HEK293 (cell line): ENCODE results near the gene EXOC3L2.

Experiments
- CTCF ChIA-PET: fragments of 350-600 bp; formaldehyde crosslinking; extraction: SDS; loops from one replicate; lab custom pipeline; 2021; ENCODE audit warnings: antibody characterized with exemption; lab: Yijun Ruan, JAX
- POLR2A ChIA-PET: fragments of 300-600 bp; formaldehyde crosslinking; extraction: SDS; loops from one replicate; lab custom pipeline; 2020; ENCODE audit warnings: antibody characterized with exemption, inconsistent platforms; lab: Yijun Ruan, JAX
- H3K27ac ChIP-seq: fragments of 200-500 bp; sonication (Bioruptor generic); 2 replicates; pipeline ENCODE4 v1.5.1; 2014; ENCODE audit warnings: low read depth, low read length, control low read depth, inconsistent platforms; ENCODE audit errors: extremely low read depth
- H3K36me3 ChIP-seq, 2 experiments: fragments of 200-500 bp in 1 of 2; sonication (Bioruptor generic) in 1 of 2; 1 replicate in 1 of 2; 2 replicates in 1 of 2; pipeline ENCODE4 v1.5.1; 2014 to 2017; ENCODE audit warnings: inconsistent platforms in 2 of 2, low read length in 2 of 2; ENCODE audit not compliant: control insufficient read depth in 2 of 2, insufficient read depth in 1 of 2
- H3K4me1 ChIP-seq: fragments of 200-500 bp; sonication (Bioruptor generic); 2 replicates; pipeline ENCODE4 v1.5.1; 2014; ENCODE audit warnings: mild to moderate bottlenecking, low read length, inconsistent platforms; ENCODE audit not compliant: control insufficient read depth, insufficient read depth
- H3K4me3 ChIP-seq: 2 replicates; pipeline ENCODE4 v1.5.1; 2011; ENCODE audit warnings: low read depth, mild to moderate bottlenecking, control low read depth, low read length, moderate library complexity
- H3K9me3 ChIP-seq: fragments of 200-500 bp; sonication (Bioruptor generic); 2 replicates; pipeline ENCODE4 v1.5.1; 2014; ENCODE audit warnings: low read depth, low read length, inconsistent platforms; ENCODE audit not compliant: control insufficient read depth, insufficient read depth
- HOXA7 ChIP-seq: sonication (generic); formaldehyde crosslinking; IDR thresholded peaks from 2 replicates; pipeline ENCODE4 v1.8.1; 2022; ENCODE audit warnings: missing genetic modification reagents, borderline replicate concordance
- KLF16 ChIP-seq: fragments of 450-650 bp; formaldehyde crosslinking; IDR thresholded peaks from 2 replicates; pipeline ENCODE4 v1.5.1; 2017; ENCODE audit warnings: missing biosample characterization, missing genetic modification characterization
- KLF9 ChIP-seq: fragments of 450-650 bp; formaldehyde crosslinking; IDR thresholded peaks from 2 replicates; pipeline ENCODE4 v1.5.1; 2016; ENCODE audit warnings: missing biosample characterization, missing genetic modification characterization, low read depth
- RBAK ChIP-seq: fragments of 450-650 bp; formaldehyde crosslinking; IDR thresholded peaks from 2 replicates; pipeline ENCODE4 v1.5.1; 2016; ENCODE audit warnings: missing biosample characterization, missing genetic modification characterization
- YY2 ChIP-seq: fragments of 450-650 bp; formaldehyde crosslinking; IDR thresholded peaks from 2 replicates; pipeline ENCODE4 v1.5.1; 2016; ENCODE audit warnings: missing biosample characterization, missing genetic modification characterization
- ZBTB20 ChIP-seq: fragments of 450-650 bp; formaldehyde crosslinking; IDR thresholded peaks from 2 replicates; pipeline ENCODE4 v1.5.1; 2016; ENCODE audit warnings: missing biosample characterization, missing genetic modification characterization
- ZBTB48 ChIP-seq: fragments of 450-650 bp; formaldehyde crosslinking; IDR thresholded peaks from 2 replicates; pipeline ENCODE4 v1.5.1; 2016; ENCODE audit warnings: missing biosample characterization, missing genetic modification characterization
- ZNF140 ChIP-seq: fragments of 450-650 bp; formaldehyde crosslinking; IDR thresholded peaks from 2 replicates; pipeline ENCODE4 v1.5.1; 2016; ENCODE audit warnings: missing biosample characterization, missing genetic modification characterization
- ZNF169 ChIP-seq: fragments of 450-650 bp; formaldehyde crosslinking; IDR thresholded peaks from 2 replicates; pipeline ENCODE4 v1.5.1; 2016; ENCODE audit warnings: missing biosample characterization, missing genetic modification characterization
- ZNF184 ChIP-seq: fragments of 450-650 bp; IDR thresholded peaks from 2 replicates; pipeline ENCODE4 v1.5.1; 2018; ENCODE audit warnings: missing biosample characterization, mild to moderate bottlenecking, missing genetic modification characterization
- ZNF202 ChIP-seq: fragments of 450-650 bp; formaldehyde crosslinking; IDR thresholded peaks from 2 replicates; pipeline ENCODE4 v1.5.1; 2016; ENCODE audit warnings: missing biosample characterization, missing genetic modification characterization, borderline replicate concordance
- ZNF223 ChIP-seq: fragments of 450-650 bp; formaldehyde crosslinking; IDR thresholded peaks from 2 replicates; pipeline ENCODE4 v1.5.1; 2016; ENCODE audit warnings: missing biosample characterization, missing genetic modification characterization
- ZNF354C ChIP-seq: fragments of 450-650 bp; formaldehyde crosslinking; IDR thresholded peaks from 2 replicates; pipeline ENCODE4 v1.5.1; 2016; ENCODE audit warnings: missing biosample characterization, missing genetic modification characterization, low read depth, borderline replicate concordance
- ZNF521 ChIP-seq: fragments of 450-650 bp; formaldehyde crosslinking; IDR thresholded peaks from 2 replicates; pipeline ENCODE4 v1.5.1; 2017; ENCODE audit warnings: missing biosample characterization, mild to moderate bottlenecking, missing genetic modification characterization
- ZNF530 ChIP-seq: fragments of 450-650 bp; formaldehyde crosslinking; IDR thresholded peaks from 2 replicates; pipeline ENCODE4 v1.5.1; 2016; ENCODE audit warnings: low read depth, missing biosample characterization, missing genetic modification characterization
- ZNF549 ChIP-seq: fragments of 450-650 bp; IDR thresholded peaks from 2 replicates; pipeline ENCODE4 v1.5.1; 2018; ENCODE audit warnings: missing biosample characterization, missing genetic modification characterization, mild to moderate bottlenecking, inconsistent platforms, moderate library complexity
- ZNF571 ChIP-seq: fragments of 450-650 bp; formaldehyde crosslinking; IDR thresholded peaks from 2 replicates; pipeline ENCODE4 v1.5.0; 2017; ENCODE audit warnings: missing biosample characterization, missing genetic modification characterization
- ZNF610 ChIP-seq: fragments of 450-650 bp; formaldehyde crosslinking; IDR thresholded peaks from 2 replicates; pipeline ENCODE4 v1.5.1; 2016; ENCODE audit warnings: missing biosample characterization, missing genetic modification characterization, borderline replicate concordance
- ZNF623 ChIP-seq: fragments of 450-650 bp; formaldehyde crosslinking; IDR thresholded peaks from 2 replicates; pipeline ENCODE4 v1.5.1; 2016; ENCODE audit warnings: missing biosample characterization, missing genetic modification characterization
- ZNF629 ChIP-seq: fragments of 450-650 bp; formaldehyde crosslinking; IDR thresholded peaks from 2 replicates; pipeline ENCODE4 v1.5.1; 2017; ENCODE audit warnings: missing biosample characterization, missing genetic modification characterization
- ZNF701 ChIP-seq: fragments of 450-650 bp; formaldehyde crosslinking; IDR thresholded peaks from 2 replicates; pipeline ENCODE4 v1.5.1; 2016; ENCODE audit warnings: missing biosample characterization, missing genetic modification characterization
- TF ChIP-seq, protein P1 (sequence below): fragments of 450-650 bp; formaldehyde crosslinking; IDR thresholded peaks from 2 replicates; pipeline ENCODE4 v1.5.1; 2016; ENCODE audit warnings: missing biosample characterization, missing genetic modification characterization
- TF ChIP-seq, protein P2 (sequence below): IDR thresholded peaks from 2 replicates; pipeline ENCODE4 v1.6.1; 2011; ENCODE audit warnings: mild to moderate bottlenecking, low read depth, low read length, borderline replicate concordance
- TF ChIP-seq, protein P3 (sequence below): fragments of 450-650 bp; formaldehyde crosslinking; IDR thresholded peaks from 2 replicates; pipeline ENCODE4 v1.5.1; 2017; ENCODE audit warnings: missing biosample characterization, mild to moderate bottlenecking, missing genetic modification characterization, moderate library complexity
- TF ChIP-seq, protein P4 (sequence below): fragments of 450-650 bp; IDR thresholded peaks from 2 replicates; pipeline ENCODE4 v1.5.1; 2018; ENCODE audit warnings: missing biosample characterization, mild to moderate bottlenecking, missing genetic modification characterization
- TF ChIP-seq, protein P5 (sequence below): fragments of 450-650 bp; formaldehyde crosslinking; IDR thresholded peaks from 2 replicates; pipeline ENCODE4 v1.5.1; 2016; ENCODE audit warnings: missing biosample characterization, missing genetic modification characterization
- TF ChIP-seq, protein P6 (sequence below): fragments of 450-650 bp; formaldehyde crosslinking; IDR thresholded peaks from 2 replicates; pipeline ENCODE4; 2016; ENCODE audit warnings: missing biosample characterization, missing genetic modification characterization

Gene EXOC3L2

DNA sequence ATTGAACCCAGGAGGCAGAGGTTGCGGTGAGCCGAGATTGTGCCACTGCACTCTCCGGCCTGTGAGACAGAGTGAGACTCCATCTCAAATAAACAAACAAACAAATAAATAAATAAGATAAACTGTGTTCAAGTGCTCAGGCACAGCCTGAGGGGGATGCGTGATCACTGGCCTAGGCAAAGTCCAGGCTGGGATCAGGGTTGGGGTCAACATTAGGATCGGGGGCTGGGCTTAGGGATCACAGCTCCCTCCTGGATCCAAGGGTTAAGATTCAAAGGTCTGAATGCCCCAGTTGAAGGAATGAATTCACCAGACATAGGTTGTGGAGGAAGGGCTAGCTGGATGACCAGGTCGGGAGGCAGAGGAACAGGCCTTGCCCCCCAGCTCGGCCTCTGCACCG lies 1.9 kb upstream of the EXOC3L2 start:
- Histone ChIP-seq H3K4me3 (no peak overlapping the region), H3K27ac (no peak overlapping the region)
- TF ChIP-seq KLF16 (tag by site-specific recombination), result no peak
- TF ChIP-seq, protein P1, sequence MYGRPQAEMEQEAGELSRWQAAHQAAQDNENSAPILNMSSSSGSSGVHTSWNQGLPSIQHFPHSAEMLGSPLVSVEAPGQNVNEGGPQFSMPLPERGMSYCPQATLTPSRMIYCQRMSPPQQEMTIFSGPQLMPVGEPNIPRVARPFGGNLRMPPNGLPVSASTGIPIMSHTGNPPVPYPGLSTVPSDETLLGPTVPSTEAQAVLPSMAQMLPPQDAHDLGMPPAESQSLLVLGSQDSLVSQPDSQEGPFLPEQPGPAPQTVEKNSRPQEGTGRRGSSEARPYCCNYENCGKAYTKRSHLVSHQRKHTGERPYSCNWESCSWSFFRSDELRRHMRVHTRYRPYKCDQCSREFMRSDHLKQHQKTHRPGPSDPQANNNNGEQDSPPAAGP (tag by site-specific recombination), result no peak
- TF ChIP-seq ZNF623, result no peak
- no peak for TF ChIP-seq ZBTB20 (tag by site-specific recombination)
- TF ChIP-seq, protein P2, sequence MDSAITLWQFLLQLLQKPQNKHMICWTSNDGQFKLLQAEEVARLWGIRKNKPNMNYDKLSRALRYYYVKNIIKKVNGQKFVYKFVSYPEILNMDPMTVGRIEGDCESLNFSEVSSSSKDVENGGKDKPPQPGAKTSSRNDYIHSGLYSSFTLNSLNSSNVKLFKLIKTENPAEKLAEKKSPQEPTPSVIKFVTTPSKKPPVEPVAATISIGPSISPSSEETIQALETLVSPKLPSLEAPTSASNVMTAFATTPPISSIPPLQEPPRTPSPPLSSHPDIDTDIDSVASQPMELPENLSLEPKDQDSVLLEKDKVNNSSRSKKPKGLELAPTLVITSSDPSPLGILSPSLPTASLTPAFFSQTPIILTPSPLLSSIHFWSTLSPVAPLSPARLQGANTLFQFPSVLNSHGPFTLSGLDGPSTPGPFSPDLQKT, result no peak
- TF ChIP-seq ZBTB48 (tag by site-specific recombination), result no peak
- no peak for TF ChIP-seq YY2 (tag by site-specific recombination)
- no peak for TF ChIP-seq ZNF169 (tag by site-specific recombination)
- TF ChIP-seq, protein P3, sequence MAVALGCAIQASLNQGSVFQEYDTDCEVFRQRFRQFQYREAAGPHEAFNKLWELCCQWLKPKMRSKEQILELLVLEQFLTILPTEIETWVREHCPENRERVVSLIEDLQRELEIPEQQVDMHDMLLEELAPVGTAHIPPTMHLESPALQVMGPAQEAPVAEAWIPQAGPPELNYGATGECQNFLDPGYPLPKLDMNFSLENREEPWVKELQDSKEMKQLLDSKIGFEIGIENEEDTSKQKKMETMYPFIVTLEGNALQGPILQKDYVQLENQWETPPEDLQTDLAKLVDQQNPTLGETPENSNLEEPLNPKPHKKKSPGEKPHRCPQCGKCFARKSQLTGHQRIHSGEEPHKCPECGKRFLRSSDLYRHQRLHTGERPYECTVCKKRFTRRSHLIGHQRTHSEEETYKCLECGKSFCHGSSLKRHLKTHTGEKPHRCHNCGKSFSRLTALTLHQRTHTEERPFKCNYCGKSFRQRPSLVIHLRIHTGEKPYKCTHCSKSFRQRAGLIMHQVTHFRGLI (tag by site-specific recombination), result no peak
- no peak for TF ChIP-seq ZNF530 (tag by site-specific recombination)
- TF ChIP-seq, protein P4, sequence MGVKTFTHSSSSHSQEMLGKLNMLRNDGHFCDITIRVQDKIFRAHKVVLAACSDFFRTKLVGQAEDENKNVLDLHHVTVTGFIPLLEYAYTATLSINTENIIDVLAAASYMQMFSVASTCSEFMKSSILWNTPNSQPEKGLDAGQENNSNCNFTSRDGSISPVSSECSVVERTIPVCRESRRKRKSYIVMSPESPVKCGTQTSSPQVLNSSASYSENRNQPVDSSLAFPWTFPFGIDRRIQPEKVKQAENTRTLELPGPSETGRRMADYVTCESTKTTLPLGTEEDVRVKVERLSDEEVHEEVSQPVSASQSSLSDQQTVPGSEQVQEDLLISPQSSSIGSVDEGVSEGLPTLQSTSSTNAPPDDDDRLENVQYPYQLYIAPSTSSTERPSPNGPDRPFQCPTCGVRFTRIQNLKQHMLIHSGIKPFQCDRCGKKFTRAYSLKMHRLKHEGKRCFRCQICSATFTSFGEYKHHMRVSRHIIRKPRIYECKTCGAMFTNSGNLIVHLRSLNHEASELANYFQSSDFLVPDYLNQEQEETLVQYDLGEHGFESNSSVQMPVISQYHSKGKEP (tag by site-specific recombination), result no peak
- no peak for TF ChIP-seq ZNF202 (tag by site-specific recombination)
- TF ChIP-seq ZNF223 (tag by site-specific recombination), result no peak
- TF ChIP-seq KLF9, result no peak
- no peak for TF ChIP-seq RBAK (tag by site-specific recombination)
- TF ChIP-seq, all 188 proteins: peak for 0
- CTCF ChIA-PET, result interaction anchor here (0.6 to 1.5 kb wide), 7 partner anchors 19 to 1052 kb away, joined by 3 to 6 read pairs (median 4); no protein-coding TSS in a partner anchor
- Histone ChIP-seq H3K4me1 (no peaks in the 10 kb centered on the region), H3K36me3 (no peaks in the 10 kb centered on the region), H3K9me3 (no peaks in the 10 kb centered on the region)
- POLR2A ChIA-PET, result no interaction called here

DNA sequence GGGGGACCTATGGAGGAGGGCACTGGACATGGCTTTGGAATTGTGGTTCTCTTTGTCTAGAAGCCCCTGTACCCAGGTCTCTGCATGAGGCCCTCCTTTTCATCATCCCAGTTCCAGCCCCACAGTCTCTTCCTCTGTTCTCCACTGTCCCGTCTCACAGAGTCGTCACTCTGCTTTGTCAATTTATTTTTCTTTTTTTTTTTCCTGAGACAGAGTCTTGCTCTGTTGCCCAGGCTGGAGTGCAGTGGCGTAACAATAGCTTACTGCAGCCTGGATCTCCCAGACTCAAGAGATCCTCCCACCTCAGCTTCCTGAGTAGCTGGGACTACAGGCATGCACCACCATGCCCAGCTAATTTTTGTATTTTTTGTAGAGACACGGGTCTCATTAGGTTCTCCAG lies 619 bp upstream of the EXOC3L2 start:
- CTCF ChIA-PET, result interaction anchor here (0.5 to 1.5 kb wide), 3 partner anchors 17 to 181 kb away, joined by 3 to 4 read pairs (median 3); no protein-coding TSS in a partner anchor
- Histone ChIP-seq H3K4me3 (no peak overlapping the region), H3K27ac (no peak overlapping the region), H3K4me1 (no peaks in the 10 kb centered on the region), H3K36me3 (no peaks in the 10 kb centered on the region), H3K9me3 (no peaks in the 10 kb centered on the region)
- POLR2A ChIA-PET, result interaction anchor here (1.5 kb wide), 1 partner anchor 291 kb away, joined by 3 read pairs; no protein-coding TSS in a partner anchor
- TF ChIP-seq ZNF549 (no peak), ZNF140 (tag by site-specific recombination) (no peak), ZNF521 (tag by site-specific recombination) (no peak), ZNF701 (tag by site-specific recombination) (no peak), ZNF610 (tag by site-specific recombination) (no peak), ZNF354C (tag by site-specific recombination) (no peak), ZNF629 (tag by site-specific recombination) (no peak), HOXA7 (CRISPR knock-in tag) (no peak), ZNF184 (tag by site-specific recombination) (no peak), ZNF571 (tag by site-specific recombination) (no peak)
- TF ChIP-seq, protein P5, sequence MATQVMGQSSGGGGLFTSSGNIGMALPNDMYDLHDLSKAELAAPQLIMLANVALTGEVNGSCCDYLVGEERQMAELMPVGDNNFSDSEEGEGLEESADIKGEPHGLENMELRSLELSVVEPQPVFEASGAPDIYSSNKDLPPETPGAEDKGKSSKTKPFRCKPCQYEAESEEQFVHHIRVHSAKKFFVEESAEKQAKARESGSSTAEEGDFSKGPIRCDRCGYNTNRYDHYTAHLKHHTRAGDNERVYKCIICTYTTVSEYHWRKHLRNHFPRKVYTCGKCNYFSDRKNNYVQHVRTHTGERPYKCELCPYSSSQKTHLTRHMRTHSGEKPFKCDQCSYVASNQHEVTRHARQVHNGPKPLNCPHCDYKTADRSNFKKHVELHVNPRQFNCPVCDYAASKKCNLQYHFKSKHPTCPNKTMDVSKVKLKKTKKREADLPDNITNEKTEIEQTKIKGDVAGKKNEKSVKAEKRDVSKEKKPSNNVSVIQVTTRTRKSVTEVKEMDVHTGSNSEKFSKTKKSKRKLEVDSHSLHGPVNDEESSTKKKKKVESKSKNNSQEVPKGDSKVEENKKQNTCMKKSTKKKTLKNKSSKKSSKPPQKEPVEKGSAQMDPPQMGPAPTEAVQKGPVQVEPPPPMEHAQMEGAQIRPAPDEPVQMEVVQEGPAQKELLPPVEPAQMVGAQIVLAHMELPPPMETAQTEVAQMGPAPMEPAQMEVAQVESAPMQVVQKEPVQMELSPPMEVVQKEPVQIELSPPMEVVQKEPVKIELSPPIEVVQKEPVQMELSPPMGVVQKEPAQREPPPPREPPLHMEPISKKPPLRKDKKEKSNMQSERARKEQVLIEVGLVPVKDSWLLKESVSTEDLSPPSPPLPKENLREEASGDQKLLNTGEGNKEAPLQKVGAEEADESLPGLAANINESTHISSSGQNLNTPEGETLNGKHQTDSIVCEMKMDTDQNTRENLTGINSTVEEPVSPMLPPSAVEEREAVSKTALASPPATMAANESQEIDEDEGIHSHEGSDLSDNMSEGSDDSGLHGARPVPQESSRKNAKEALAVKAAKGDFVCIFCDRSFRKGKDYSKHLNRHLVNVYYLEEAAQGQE, result no peak
- TF ChIP-seq, protein P6, sequence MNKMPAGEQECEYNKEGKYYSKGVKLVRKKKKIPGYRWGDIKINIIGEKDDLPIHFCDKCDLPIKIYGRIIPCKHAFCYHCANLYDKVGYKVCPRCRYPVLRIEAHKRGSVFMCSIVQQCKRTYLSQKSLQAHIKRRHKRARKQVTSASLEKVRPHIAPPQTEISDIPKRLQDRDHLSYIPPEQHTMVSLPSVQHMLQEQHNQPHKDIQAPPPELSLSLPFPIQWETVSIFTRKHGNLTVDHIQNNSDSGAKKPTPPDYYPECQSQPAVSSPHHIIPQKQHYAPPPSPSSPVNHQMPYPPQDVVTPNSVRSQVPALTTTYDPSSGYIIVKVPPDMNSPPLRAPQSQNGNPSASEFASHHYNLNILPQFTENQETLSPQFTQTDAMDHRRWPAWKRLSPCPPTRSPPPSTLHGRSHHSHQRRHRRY (tag by site-specific recombination), result no peak
